ENCODE measurements around the gene GPX5.
"Not testable (repeated sequence)": the region's sequence is repeated elsewhere in the genome, so short reads cannot be mapped to it uniquely, and the experiment has no call there.

The GPX5 gene

GRCh38 chr6:28512387-28512786 lies 13.3 kb upstream of the GPX5 start:
- DNase-seq (ENCODE audit: low read depth) = not testable (repeated sequence)

GRCh38 chr6:28515676-28516075 lies 10.0 kb upstream of the GPX5 start, which contains the start of gene GPX6:
TSS of gene GPX6 (minus strand) at chr6:28515793. CDS start at chr6:28515743, 50 bp downstream.
- DNase-seq (ENCODE audit: low read depth) = no peak

DNA sequence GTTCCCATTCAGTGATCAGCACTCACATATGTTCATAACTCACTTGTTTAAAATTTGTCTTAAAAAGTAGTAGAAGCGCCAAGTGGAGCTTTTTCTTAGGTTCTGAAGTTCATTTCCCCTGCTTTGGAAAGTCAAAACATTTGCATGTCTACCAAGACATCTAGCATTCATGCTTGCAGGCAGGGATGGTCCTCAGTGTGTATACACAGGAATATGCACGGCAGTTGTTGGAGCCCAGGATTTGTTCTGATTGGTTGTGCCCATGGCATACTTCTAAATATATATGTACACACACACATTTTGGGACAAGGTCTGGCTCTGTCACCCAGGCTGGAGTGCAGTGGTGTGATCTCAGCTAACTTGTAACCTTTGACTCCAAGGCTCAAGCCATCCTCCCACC lies 7.7 kb upstream of the GPX5 start:
- DNase-seq (ENCODE audit: low read depth) = no peak

- DNase-seq (ENCODE audit: low read depth) = no peak
These were observed 3.0 kb upstream of the GPX5 start for GRCh38 chr6:28522594-28523240.

- no peak for DNase-seq (ENCODE audit: low read depth)
These were observed 2.4 kb upstream of the GPX5 start for GRCh38 chr6:28523241-28523622.

GRCh38 chr6:28530777-28531176 lies 5.1 kb downstream of the GPX5 start:
- no peak for DNase-seq (ENCODE audit: low read depth)

DNA sequence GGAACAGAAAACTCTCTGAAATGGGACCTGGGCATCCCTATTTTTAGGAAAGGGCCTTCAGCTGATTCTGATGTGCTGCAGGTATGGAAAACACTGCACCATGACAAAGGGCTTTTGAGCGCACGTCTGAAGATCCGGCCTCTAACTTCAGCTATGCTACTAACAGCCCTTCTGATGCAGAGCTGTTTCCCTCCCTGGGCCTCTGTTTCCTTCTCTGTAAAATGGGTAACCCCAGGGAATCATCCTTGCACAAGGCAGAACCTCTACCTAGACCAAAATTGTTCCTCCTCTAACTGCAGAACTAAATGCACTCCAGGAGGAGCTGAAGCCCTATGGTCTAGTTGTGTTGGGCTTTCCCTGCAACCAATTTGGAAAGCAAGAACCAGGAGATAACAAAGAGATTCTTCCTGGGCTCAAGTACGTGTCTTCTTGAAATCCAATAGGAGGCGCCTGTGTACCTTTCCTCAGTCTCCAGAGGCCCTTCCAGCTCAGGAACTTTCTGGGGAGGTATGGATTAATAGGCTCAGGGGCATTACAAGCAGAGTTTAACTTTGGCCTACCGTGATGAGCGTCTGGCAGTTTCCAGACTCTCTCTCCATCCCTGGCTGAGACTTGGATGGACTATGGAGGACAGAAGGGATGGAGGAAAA lies 5.9 kb downstream of the GPX5 start:
- no peak for DNase-seq (ENCODE audit: low read depth)

- DNase-seq (ENCODE audit: low read depth) = no peak
These were observed 8.6 kb downstream of the GPX5 start for GRCh38 chr6:28534306-28534705.

DNA sequence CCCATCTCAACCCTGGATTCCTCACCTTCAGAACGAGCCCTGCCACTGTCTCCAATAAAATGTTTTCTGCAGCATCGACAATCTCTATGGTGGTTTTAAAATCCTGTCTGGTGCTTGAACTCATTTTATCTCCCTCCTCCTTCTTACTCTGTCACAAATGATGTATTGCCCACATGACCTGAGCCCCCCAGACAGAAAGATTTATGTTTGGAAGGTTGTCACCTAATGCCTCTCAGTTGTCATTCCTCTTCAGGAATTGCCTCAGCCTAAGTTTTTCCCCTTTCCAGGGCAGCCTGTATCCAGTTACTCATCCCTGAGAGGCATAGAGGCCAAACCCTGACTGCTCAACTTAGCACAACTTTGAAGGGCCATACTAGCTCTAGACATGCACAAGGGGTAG lies 9.2 kb downstream of the GPX5 start:
- DNase-seq (ENCODE audit: low read depth) = no peak

GRCh38 chr6:28537065-28537464 lies 11.4 kb downstream of the GPX5 start:
- DNase-seq (ENCODE audit: low read depth) = no peak

- no peak for DNase-seq (ENCODE audit: low read depth)
These were observed 11.9 kb downstream of the GPX5 start for GRCh38 chr6:28537509-28538140.

- no peak for DNase-seq (ENCODE audit: low read depth)
These were observed 16.3 kb downstream of the GPX5 start for GRCh38 chr6:28541996-28542395.

DNA sequence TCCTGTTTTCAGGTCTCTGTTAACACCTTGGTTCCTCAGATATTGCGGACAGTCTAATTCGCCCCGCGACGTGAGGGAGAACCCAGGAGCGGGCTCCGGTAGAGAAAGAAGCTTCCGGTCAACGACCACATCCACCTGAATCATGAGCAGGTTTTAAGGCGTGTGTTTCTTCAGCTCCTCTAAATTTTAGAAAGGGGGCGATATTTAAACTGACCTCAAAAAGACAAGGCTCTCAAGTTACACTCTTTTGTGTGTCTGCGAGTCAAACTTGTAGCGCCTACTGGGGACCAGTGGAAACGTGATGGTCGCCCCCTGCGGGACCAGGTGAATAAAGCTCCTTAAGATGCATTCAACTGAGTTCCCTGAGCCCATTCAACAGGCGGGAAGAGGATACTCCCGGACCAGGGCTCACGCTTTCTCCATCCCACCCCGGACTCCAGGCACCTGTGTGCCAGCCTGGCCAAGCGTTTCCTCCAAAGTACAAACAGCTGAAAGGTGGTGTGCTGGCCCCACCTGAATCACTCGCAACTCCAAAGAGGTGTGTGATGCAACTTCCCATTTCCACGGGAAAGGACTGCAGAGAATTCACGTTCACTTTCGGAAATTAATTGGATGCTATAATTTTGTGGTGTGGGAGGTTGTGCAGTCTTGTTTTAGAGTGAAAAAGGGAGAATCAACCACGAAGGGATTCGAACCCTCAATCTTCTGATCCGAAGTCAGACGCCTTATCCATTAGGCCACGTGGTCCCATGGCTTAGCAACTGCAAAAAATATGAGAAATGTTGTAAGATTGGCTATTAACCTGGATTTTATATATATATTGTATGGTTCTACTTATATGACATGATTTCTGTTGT lies 17.0 kb downstream of the GPX5 start:
- no peak for DNase-seq (ENCODE audit: low read depth)

GRCh38 chr6:28543651-28544610 lies 18.2 kb downstream of the GPX5 start:
- DNase-seq (ENCODE audit: low read depth) = no peak

DNA sequence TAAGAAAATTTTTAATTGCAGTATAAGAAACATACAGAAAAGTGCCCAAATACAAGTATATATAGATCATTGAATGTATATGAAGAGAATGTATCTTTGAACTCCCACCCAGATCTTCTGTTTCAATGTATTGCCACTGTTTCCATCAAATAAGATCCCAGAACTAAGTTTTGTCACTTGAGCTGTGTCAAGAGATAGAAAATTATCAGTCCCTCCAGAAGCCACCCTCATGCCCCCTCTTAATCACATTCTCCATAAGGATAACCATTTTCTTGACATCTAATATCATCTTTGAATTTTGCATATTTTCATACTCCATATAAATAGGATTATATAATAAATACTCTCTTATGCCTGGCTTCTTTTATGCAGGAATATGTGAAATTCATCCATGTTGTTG lies 20.3 kb downstream of the GPX5 start:
- DNase-seq (ENCODE audit: low read depth) = no peak

GRCh38 chr6:28547003-28547402 lies 21.3 kb downstream of the GPX5 start:
- not testable (repeated sequence) for DNase-seq (ENCODE audit: low read depth)

- no peak for DNase-seq (ENCODE audit: low read depth)
These were observed 26.4 kb downstream of the GPX5 start for GRCh38 chr6:28551891-28552666.

DNA sequence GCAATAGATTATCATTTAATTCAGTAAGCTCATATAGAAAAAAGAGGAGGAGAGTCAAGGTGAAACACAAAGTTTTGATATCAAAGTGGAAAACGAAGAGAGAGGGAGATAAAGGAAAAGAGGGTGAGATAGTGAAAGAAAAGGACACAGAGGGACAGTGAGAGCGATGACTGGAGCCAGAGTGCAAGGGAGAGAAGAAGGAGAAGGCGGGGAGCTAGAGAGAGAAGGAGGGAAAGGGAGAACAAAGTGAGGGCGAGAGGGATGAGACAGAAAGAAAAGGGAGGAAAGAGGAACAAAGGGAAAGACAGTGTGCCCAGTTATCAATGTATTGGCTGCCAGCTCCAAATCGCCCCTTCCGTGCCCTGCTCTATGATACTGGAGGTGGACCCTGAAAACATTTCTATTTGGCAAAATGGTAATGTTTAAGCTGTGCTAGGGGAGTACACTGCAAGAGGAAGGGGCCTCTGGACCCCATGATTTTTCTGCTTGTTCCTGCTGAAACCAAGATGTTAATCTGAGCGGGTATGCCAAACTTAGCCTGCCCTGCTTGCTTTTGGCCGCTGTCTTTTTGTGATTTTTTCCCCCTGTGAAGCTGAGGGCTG lies 27.8 kb downstream of the GPX5 start:
- no peak for DNase-seq (ENCODE audit: low read depth)

- no peak for DNase-seq (ENCODE audit: low read depth)
These were observed 28.6 kb downstream of the GPX5 start for GRCh38 chr6:28553986-28554881.

Data from activated gamma-delta T cell treated with anti-CD3 and anti-CD28 coated beads, Interleukin-2, amount 50 U/mL, for 16 hours (primary cell).